BE2C (cell line): ENCODE measurements around the gene THADA.

Source experiments
- DNase-seq: peaks from one replicate; pipeline ENCODE4 v3.0.0-alpha.2; 2020
- H3K27me3 ChIP-seq: fragments of 250-450 bp; sonication (Bioruptor Pico); 2 replicates; pipeline ENCODE4 v1.5.1; 2020; ENCODE audit warnings: mild to moderate bottlenecking
- H3K36me3 ChIP-seq: fragments of 250-450 bp; sonication (Bioruptor Pico); 2 replicates; pipeline ENCODE4 v1.5.1; 2020; ENCODE audit warnings: mild to moderate bottlenecking
- H3K4me1 ChIP-seq: fragments of 250-450 bp; sonication (Bioruptor Pico); 2 replicates; pipeline ENCODE4 v1.5.1; 2020
- H3K4me3 ChIP-seq: 2 replicates; pipeline ENCODE4 v1.5.1; 2011; ENCODE audit warnings: low read depth, low read length
- H3K9me3 ChIP-seq: fragments of 250-450 bp; sonication (Bioruptor Pico); 2 replicates; pipeline ENCODE4 v1.5.1; 2020
- CTCF ChIP-seq: IDR thresholded peaks from 2 replicates; pipeline ENCODE4 v1.5.1; 2012; ENCODE audit warnings: mild to moderate bottlenecking, low read depth, low read length

THADA gene

GRCh38 chr2:43219383-43220228, 376.2 kb downstream of the THADA start:
- peak; percentile 88 for DNase-seq
- H3K4me1 ChIP-seq, result peaks cover 10% of the 10 kb centered on the region
- TF ChIP-seq CTCF, result peak; percentile 14; the same call in 1 of the 2 replicates
- no peaks in the 10 kb centered on the region for H3K9me3 ChIP-seq
- peak overlapping the region; percentile 58 for H3K4me3 ChIP-seq
- H3K36me3 ChIP-seq, result peaks cover 9% of the 10 kb centered on the region
- H3K27me3 ChIP-seq, result no peaks in the 10 kb centered on the region

- Histone ChIP-seq H3K4me1 (peaks cover 10% of the 10 kb centered on the region), H3K9me3 (no peaks in the 10 kb centered on the region), H3K4me3 (peak overlapping the region; percentile 58), H3K36me3 (peaks cover 5% of the 10 kb centered on the region; the same call in 1 of the 2 replicates), H3K27me3 (no peaks in the 10 kb centered on the region)
- DNase-seq, result no peak
- no peak for TF ChIP-seq CTCF
Observed at GRCh38 chr2:43218702-43219382, 377.0 kb downstream of the THADA start.

- Histone ChIP-seq H3K27me3 (no peaks in the 10 kb centered on the region), H3K4me3 (no peak overlapping the region), H3K9me3 (no peaks in the 10 kb centered on the region), H3K4me1 (peaks cover 10% of the 10 kb centered on the region), H3K36me3 (peaks cover 1% of the 10 kb centered on the region; the same call in 1 of the 2 replicates)
- DNase-seq, result no peak
- TF ChIP-seq CTCF, result no peak
Observed at GRCh38 chr2:43218155-43218701, 377.6 kb downstream of the THADA start.

GRCh38 chr2:43217228-43218154, 378.3 kb downstream of the THADA start:
- no peaks in the 10 kb centered on the region for H3K9me3 ChIP-seq
- no peaks in the 10 kb centered on the region for H3K36me3 ChIP-seq
- no peak overlapping the region for H3K4me3 ChIP-seq
- H3K4me1 ChIP-seq, result peaks cover 10% of the 10 kb centered on the region
- no peak for DNase-seq
- H3K27me3 ChIP-seq, result no peaks in the 10 kb centered on the region
- TF ChIP-seq CTCF, result no peak

GRCh38 chr2:43216629-43217028, 379.2 kb downstream of the THADA start:
- Histone ChIP-seq H3K4me1 (peaks cover 10% of the 10 kb centered on the region), H3K9me3 (no peaks in the 10 kb centered on the region), H3K4me3 (no peak overlapping the region), H3K27me3 (no peaks in the 10 kb centered on the region), H3K36me3 (no peaks in the 10 kb centered on the region)
- no peak for TF ChIP-seq CTCF
- DNase-seq, result no peak
